ENCODE measurements around the gene PRR15.

DNA sequence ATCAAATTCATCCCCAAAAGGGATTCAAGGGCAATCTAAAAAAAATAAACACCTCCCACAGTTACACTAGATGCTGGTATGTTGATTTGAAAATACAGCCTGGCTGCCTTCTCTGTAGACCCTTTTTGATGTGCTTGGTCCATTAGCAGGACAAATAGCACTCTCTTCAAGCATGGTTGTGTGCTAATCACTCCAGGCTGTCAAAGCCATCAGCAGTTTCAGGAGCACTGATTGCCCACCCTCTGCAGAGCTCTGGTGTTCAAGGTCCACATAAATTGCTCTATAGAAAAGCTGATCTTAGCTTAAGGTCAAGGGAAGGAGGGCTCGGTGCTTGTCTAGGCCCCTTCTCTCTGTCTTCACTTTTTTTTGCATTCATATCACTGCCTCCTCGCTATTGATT is 35.4 kb downstream of the PRR15 start:
- no peak for TF ChIP-seq POLR2AphosphoS5 (IDR thresholded peaks at IDR 0.05)
- TF ChIP-seq CTCF (IDR thresholded peaks at IDR 0.05): no peak

Measured in breast epithelium (tissue), 3 donors.